Fibroblast of skin of back (primary cell): Measurements from ENCODE around the gene RMRP.
"Not testable (repeated sequence)": the region's sequence is repeated elsewhere in the genome, so short reads cannot be mapped to it uniquely, and the experiment has no call there.

Source experiments
- DNase-seq: peaks from one replicate; pipeline ENCODE4 v3.0.0-alpha.2; 2013

RMRP gene

GRCh38 chr9:35664531-35665470 lies 7.0 kb upstream of the RMRP start, which contains the start of gene ARHGEF39:
ARHGEF39 (minus strand) TSS chr9:35665195; CDS start chr9:35665169, 26 bp downstream.
- peak; percentile 84 for DNase-seq

- DNase-seq, result no peak
Measured at GRCh38 chr9:35662437-35662836, 4.6 kb upstream of the RMRP start.

- DNase-seq, result no peak
Measured at GRCh38 chr9:35661756-35662350, 4.0 kb upstream of the RMRP start.

DNA sequence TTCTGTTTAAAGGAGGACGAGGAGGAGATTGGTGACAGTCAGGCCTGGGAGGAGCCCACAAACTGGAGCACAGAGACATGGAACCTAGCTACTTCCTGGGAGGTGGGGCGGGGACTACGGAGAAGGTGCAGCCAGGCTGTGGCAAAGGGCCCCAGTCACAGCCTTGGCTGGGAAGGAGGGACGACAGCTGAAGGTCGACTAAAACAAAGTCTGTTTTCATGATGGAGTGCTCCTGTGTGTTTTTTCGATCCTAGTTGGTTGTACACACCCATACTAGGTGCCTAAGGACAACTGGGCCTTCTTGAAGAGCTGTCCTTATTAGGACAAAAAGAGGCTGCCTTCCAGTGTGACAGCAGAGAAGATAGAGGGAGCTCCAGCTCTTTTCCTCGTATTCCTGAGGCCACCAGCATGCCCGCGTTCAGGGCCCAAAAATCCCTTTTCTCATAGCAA lies 3.2 kb upstream of the RMRP start:
- DNase-seq, result peak; percentile 73

- DNase-seq, result peak; percentile 90
Measured at GRCh38 chr9:35659340-35659739, 1.5 kb upstream of the RMRP start.

DNA sequence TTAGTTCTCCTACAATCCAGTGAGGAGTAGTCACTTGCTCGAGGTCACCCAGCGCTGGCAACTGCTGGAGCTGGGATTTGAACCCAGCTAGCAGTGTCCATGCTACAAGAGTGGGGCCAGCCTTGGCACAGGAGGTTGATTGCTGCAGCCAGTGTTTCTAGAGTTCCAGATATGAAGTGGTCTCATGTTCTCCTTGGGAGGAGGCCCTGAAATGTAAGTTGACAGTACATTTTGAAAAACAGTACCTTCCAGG lies 1.1 kb upstream of the RMRP start:
- peak; percentile 67 for DNase-seq

DNA sequence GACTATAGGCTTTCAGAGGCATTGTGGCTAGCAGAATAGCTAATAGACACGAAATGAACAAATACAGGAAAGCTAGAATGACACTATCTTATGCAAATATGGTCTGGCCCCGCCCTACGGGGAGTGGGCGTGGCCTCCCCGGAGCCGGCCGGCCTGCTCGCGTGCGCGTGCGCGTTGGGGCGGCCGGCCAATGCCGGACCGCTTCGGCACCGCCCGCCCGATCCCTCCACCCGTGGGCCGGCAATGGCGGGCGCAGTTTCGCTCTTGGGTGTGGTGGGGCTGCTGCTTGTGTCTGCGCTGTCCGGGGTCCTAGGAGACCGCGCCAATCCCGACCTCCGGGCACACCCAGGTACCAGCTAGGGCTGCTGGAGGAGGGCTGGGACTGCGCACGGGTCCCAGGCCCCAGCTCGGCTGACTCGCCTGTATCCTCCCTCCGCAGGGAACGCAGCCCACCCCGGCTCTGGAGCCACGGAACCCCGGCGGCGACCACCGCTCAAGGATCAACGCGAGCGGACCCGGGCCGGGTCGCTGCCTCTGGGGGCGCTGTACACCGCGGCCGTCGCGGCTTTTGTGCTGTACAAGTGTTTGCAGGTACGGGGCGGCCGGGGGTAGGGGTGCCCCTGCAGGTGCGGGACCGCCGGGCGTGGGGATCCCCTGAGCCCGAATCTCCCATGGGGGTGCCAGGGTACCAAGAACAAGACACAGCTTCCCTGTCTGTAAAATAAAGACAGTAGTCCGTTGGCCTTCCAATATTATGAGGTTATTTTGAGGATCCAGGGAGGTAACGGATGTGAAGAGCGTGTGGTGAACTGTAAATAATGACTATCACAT lies 533 bp upstream of the RMRP start, which contains the start of gene CCDC107:
CCDC107 (plus strand) TSS at position 156 of the 831 bp plus-strand sequence; CDS start at position 244, 88 bp downstream.
- peak; percentile 79 for DNase-seq

GRCh38 chr9:35656831-35657545 lies 831 bp downstream of the RMRP start:
- peak; percentile 54 for DNase-seq

DNA sequence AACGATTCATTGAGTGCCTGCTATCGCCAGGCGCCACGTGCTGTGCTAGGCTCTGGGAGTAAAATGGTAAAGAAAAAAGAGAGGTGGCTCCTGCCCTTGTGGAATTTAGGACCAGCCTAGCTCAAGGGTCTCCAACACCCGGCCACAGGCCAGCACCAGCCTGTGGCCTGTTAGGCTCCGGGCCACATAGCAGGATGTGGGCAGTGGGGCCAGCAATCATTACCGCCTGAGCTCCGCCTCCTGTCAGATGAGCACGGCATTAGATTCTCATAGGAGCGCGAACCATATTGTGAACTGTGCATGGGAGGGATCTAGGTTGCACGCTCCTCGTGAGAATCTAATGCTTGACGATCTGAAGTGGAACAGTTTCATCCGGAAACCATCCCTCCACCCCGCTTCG lies 1.5 kb downstream of the RMRP start:
- DNase-seq, result no peak

DNA sequence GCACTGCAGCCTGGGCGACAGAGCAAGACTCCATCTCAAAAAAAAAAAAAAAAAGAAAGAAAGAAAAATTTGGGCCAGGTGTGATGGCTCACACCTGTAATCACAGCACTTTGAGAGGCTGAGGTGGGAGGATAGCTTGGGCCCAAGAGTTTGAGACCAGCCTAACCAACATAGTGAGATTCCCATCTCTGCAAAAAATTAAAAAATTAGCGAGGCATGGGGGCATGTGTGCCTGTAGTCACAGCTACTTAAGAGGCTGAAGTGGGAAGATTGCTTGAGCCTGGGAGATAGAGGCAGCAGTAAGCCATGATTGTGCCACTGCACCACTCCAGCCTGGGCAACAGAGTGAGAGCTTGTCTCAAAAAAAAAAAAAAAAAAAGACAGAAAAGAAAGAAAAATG lies 4.2 kb downstream of the RMRP start:
- no peak for DNase-seq

DNA sequence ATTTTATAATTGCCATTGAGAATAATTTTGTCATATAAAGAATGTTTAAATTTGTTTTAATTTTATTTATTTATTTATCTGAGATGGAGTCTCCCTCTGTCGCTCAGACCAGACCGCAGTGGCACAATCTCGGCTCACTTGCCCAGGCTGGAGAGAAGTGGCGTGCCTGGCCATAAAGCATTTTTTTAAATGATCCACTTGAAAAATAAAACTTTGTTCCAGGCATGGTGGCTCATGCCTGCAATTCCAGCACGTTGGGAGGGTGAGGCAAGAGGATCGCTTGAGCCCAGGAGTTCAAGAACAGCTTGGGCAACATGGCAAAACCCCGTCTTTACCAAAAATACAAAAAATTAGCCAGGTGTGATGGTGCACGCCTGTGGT lies 5.0 kb downstream of the RMRP start:
- DNase-seq, result no peak

GRCh38 chr9:35651956-35652828 lies 5.6 kb downstream of the RMRP start:
- peak; percentile 50 for DNase-seq

GRCh38 chr9:35650341-35651158 lies 7.3 kb downstream of the RMRP start, which contains the start of gene SIT1:
SIT1 (minus strand) TSS chr9:35650931; CDS start chr9:35650853, 78 bp downstream.
- DNase-seq, result no peak

DNA sequence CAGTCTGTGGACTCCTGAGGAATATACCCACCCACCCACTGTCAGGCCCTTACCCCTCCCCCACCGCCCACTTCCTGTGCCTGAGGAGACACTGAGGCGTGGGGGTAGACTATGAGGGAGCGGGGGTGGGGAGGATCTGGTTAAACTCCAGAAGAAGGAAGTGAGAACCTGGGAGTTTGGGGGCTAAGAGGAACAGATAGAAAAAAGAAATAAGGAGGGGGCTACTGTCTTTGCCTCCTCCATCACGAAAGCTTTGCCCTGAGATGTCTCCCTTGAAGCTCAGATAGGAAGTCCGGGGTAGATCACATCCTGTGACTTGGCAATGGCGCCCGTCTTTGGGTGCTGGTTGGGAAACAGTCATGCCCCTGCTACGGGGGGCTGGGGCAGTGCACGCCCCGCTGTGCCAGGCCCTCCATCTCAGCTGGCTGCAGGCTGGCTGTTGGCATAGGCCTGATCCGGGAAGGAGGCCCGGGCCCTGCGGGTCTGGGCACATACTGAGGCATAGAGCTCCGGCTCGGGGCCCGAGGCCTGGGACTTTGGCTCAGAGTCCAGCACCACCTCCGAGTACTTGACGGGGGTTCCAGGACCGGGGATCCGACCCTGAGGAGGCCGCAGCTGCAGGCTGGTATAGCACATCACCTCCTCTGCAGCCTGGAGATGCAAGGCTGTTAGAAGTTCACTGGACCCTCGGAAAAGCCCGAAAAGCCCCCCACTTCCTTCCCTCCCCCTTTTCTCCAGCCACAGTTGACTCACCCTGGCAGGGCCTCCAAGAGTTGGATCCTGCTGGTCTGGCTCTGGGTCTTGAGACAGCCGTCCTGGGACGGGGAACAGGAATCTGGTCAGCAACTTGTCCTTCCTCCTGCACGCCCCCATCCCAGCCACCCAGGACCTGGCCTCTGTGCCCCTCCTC lies 8.1 kb downstream of the RMRP start:
- DNase-seq, result no peak

- DNase-seq, result peak; percentile 85
Measured at GRCh38 chr9:35646533-35647265, 11.1 kb downstream of the RMRP start.

GRCh38 chr9:35646153-35646532 lies 11.7 kb downstream of the RMRP start:
- DNase-seq, result no peak

DNA sequence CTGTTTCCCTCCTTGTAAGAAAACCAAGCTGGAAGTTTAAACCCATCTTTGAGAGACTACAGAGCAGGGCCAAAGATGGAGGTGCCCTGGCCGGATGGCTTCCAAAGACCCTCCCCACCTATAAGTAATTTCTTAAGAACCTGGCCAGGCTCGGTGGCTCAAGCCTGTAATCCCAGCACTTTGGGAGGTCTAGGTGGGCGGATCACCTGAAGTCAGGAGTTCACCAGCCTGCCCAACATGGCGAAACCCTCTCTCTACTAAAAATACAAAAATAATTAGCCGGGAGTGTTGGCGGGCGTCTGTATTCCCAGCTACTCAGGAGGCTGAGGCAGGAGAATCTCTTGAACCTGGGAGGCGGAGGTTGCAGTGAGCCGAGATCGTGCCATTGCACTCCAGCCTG lies 12.1 kb downstream of the RMRP start:
- not testable (repeated sequence) for DNase-seq

DNA sequence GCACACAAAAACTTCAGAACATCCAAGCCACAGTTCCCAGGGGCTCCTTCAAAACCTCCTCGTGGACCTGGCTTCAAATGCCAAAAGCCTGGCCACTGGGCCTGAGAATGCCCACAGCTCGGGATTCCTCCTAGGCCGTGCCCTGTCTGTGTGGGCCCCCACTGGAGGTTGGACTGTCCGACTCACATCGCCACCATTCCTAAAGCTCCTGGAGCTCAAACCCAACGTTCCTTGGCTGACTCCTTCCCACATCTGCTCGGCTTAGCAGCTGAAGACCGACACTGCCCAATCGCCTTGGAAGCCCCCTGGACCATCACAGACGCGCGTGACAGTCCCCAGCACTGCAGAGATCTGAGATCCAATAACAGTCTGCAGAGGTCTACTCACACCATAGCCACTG lies 14.8 kb downstream of the RMRP start:
- no peak for DNase-seq

DNA sequence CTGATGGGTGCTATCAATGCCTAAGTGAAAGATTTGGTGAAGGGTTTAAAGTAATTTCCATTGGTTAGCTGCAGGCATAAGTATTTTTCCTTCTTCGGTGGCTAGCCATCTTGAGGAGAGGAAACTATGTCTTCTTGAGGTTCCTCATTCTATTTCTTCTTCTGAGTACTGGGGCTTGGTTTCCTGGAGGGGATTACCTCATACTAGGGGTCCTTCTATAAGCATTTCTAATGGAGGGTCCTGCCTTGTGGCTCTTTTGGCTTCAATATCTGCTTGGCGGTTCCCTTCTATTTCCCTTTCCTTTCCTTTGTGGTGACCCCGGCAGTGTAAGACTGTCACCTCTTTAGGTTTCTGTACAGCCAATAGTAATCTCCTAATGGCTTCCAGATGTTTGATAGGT lies 16.3 kb downstream of the RMRP start:
- DNase-seq, result not testable (repeated sequence)
